Adrenal gland (tissue), 12 donors: ENCODE data around the gene ZNF217. TPM values are rescaled to one million over a fixed set of nuclear protein-coding genes. Genes with fewer than 3 reads are reported as not detected.
"Not testable (repeated sequence)": the region's sequence is repeated elsewhere in the genome, so short reads cannot be mapped to it uniquely, and the experiment has no call there.

Experiments used
- DNase-seq, 7 donors: peaks; one replicate each; pipeline ENCODE4 v3.0.0-alpha.2; 2019 to 2020
- H3K27ac ChIP-seq, 5 donors: fragments of 200-600 bp; sonication (generic) in 4 of 5; 1 replicate in 3 of 5; 2 replicates in 2 of 5; pipeline versions ENCODE4 v1.5.1 to v1.8.0; 2016 to 2020; ENCODE audit warnings: mild to moderate bottlenecking in 1 of 5
- H3K27me3 ChIP-seq: fragments of 200-600 bp; 2 replicates; pipeline ENCODE4 v1.8.0; 2021
- H3K36me3 ChIP-seq, 2 donors: fragments of 200-600 bp; replicated peaks in 1 of 2; 1 replicate in 1 of 2; 2 replicates in 1 of 2; pipeline versions ENCODE4 v1.5.1 to v1.8.0; 2018 to 2022
- H3K4me1 ChIP-seq, 2 donors: fragments of 200-600 bp; replicated peaks in 1 of 2; 1 replicate in 1 of 2; 2 replicates in 1 of 2; pipeline versions ENCODE4 v1.5.1 to v1.8.0; 2018 to 2021
- H3K4me3 ChIP-seq, 4 donors: fragments of 200-600 bp; sonication (generic) in 3 of 4; one replicate each; pipeline ENCODE4 v1.5.1; 2016 to 2018
- H3K9me3 ChIP-seq, 3 donors: fragments of 200-600 bp; sonication (generic) in 1 of 3; replicated peaks in 1 of 3; 1 replicate in 2 of 3; 2 replicates in 1 of 3; pipeline versions ENCODE4 v1.5.1 to v1.8.0; 2016 to 2021
- CTCF ChIP-seq, 6 experiments: fragments of 450-650 bp in 4 of 6; fragments of 200-600 bp in 2 of 6; sonication (generic) in 1 of 6; IDR thresholded peaks; 1 replicate in 5 of 6; 2 replicates in 1 of 6; pipeline versions ENCODE4 v1.5.1 to v1.8.0; 2016 to 2021; ENCODE audit warnings: antibody characterized with exemption in 6 of 6, mild to moderate bottlenecking in 2 of 6, moderate library complexity in 1 of 6
- POLR2A ChIP-seq, 2 donors: fragments of 450-650 bp; IDR thresholded peaks; one replicate each; pipeline ENCODE4 v1.6.1; 2017; ENCODE audit warnings: antibody characterized with exemption in 2 of 2, mild to moderate bottlenecking in 2 of 2, moderate library complexity in 1 of 2
- WGBS, 4 donors: extraction: QIAGEN DNeasy Blood & Tissue Kit in 2 of 4; methylation state at CpG; one replicate each; pipeline versions ENCODE4 v1.1.5 to v1.1.7; 2013 to 2017; 5-methylcytosine and 5-hydroxymethylcytosine counted together
- intact Hi-C, 2 donors: fragments of 100-400 bp; cut with DNase I; formaldehyde crosslinking; loops; one replicate each; pipeline versions ENCODE4 v1.14.1 to v1.15.0; 2022 to 2023
- polyA plus RNA-seq, 3 donors: library from polyadenylated mRNA; stranded (reverse); fragments of 200-250 nt in 2 of 3; fragments of 350-450 nt in 1 of 3; fragmentation: Illumina TruSeq in 1 of 3; extraction: RNeasy Lipid Tissue Mini Kit (QIAGEN cat#74804) in 1 of 3; gene quantifications; one replicate each; pipeline ENCODE4 v1.2.3, GENCODE V29; 2013 to 2014
- total RNA-seq, 9 donors: library from RNA; depleted of rRNA in 4 of 9; stranded (reverse); fragments of >200 nt in 4 of 9; fragments of 120-200 nt in 1 of 9; fragmentation: NEBNext Ultra II Directional in 1 of 9; extraction: Animal tissue kit (Norgen Biotek cat#: 25700) in 1 of 9; gene quantifications; one replicate each; pipeline versions ENCODE4 v1.1.0 to v1.2.4, GENCODE V29; 2013 to 2023
- donor health status: healthy with polysubstance abuse.
- donor health status: Bipolar disorder and iron deficiency.
- donor health status: DM: yes; HTN: yes; CAD: no.
- donor health status: DM: no; HTN: no; CAD: no.
- donor health status: DM: no; HTN: no; CAD: no.
- donor health status: DM: yes; HTN: yes; CAD: no.

ZNF217 gene
- total and polyA plus RNA-seq, 12 donors = 3.3 to 23.4 (median 11.8) TPM

DNA sequence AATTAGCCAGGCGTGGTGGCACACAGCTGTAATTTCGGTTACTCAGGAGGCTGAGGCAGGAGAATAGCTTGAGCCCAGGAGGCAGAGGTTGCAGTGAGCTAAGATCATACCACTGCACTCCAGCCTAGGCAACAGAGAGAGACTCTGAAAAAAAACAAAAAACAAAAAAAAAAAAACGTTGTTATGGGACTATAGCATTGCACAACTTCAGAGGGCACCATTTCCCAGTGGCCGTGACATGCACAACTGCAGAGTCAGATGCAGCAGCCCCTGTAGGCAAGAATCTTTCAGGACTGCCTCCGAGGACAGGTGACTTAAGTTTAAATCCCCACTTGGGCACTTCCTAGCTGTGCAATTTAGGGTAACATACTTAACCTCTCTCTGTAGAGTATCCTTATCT, 64.0 kb downstream of the ZNF217 start:
- H3K4me3 ChIP-seq = no peak overlapping the region
- intact Hi-C loops = no loop called here
- TF ChIP-seq CTCF (IDR thresholded peaks at IDR 0.05) = no peak
- no peak for TF ChIP-seq POLR2A (IDR thresholded peaks at IDR 0.05)

DNA sequence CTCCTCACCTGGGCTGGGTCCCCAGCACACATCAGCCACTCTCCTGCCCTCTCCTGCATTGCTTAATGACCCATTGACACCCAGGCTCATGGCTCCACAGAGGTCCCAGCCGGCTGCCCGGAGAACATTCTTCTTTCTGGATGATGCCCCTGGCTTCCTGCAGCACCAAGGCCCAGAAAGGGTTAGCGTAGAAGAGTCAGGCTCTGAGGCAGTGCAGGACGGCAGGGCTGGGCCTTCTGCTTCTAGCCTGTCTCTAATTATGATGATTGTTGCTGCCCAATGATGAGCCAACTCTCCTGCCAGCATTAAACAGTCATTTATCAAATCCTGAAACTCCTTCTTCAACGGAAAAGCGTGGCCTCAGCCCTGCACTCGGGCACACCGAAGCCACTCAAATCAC, 66.4 kb downstream of the ZNF217 start:
- no peak for DNase-seq
- 74 to 81% (median 76%) methylated on average over 5 to 8 of the region's 8 CpGs for WGBS, 4 donors
- intact Hi-C loops = no loop called here

More for the DNA sequence above, 64.0 kb downstream of the ZNF217 start:
- no peaks in the 10 kb centered on the region for H3K36me3 ChIP-seq
- no peaks in the 10 kb centered on the region for H3K9me3 ChIP-seq
- H3K4me1 ChIP-seq = no peaks in the 10 kb centered on the region
- DNase-seq = no peak
- no peaks in the 10 kb centered on the region for H3K27me3 ChIP-seq
- no peak overlapping the region for H3K27ac ChIP-seq
- 78 to 85% (median 81%) methylated on average over 5 of the region's 5 CpGs for WGBS, 4 donors

DNA sequence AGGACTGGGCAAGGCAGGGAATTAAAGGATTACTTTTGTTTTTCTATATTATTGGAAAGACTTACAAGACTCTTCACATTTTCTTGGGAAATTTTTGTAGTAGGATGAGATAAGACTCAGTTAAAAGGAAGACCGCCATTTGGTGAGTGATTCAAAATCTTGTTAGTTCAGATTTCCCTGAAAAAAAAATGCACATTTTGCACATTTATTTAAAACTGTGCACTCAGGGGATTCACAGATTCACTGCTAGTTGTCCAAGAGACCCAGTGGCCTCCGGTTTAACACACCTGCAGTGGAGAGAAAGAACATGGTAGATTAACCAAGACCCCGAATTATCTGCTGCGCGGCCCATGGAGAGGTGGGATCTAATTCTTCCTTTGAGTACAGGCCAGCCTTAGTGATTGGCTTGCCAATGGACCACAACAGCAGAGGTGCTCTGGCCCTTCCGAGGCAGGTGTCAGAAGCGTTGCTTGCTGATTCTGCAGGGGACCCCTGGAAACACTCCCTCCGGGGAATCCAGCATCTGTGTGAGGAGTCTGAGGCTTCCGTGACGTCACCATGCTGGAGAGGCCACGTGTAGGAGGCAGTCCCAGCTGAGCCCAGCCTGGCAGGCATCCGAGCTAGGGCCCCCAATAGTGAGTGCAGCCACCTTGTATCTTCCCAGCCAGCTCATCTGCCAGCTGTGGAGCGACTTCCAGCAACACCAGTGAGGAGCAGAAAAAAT, 68.9 kb downstream of the ZNF217 start:
- H3K4me1 ChIP-seq = no peaks in the 10 kb centered on the region
- H3K27ac ChIP-seq = no peak overlapping the region
- H3K9me3 ChIP-seq = no peaks in the 10 kb centered on the region
- H3K27me3 ChIP-seq = no peaks in the 10 kb centered on the region
- no peak for DNase-seq
- WGBS, 4 donors = 76 to 83% (median 80%) methylated on average over 7 to 13 of the region's 13 CpGs
- intact Hi-C loops = no loop called here
- H3K36me3 ChIP-seq = no peaks in the 10 kb centered on the region
- H3K4me3 ChIP-seq = no peak overlapping the region
- no peak for TF ChIP-seq CTCF (IDR thresholded peaks at IDR 0.05)

More for the DNA sequence above, 66.4 kb downstream of the ZNF217 start:
- no peaks in the 10 kb centered on the region for H3K4me1 ChIP-seq
- no peak overlapping the region for H3K4me3 ChIP-seq
- H3K27me3 ChIP-seq = no peaks in the 10 kb centered on the region
- TF ChIP-seq CTCF (IDR thresholded peaks at IDR 0.05) = no peak
- TF ChIP-seq POLR2A (IDR thresholded peaks at IDR 0.05) = no peak
- H3K36me3 ChIP-seq = no peaks in the 10 kb centered on the region
- H3K27ac ChIP-seq = no peak overlapping the region
- no peaks in the 10 kb centered on the region for H3K9me3 ChIP-seq

DNA sequence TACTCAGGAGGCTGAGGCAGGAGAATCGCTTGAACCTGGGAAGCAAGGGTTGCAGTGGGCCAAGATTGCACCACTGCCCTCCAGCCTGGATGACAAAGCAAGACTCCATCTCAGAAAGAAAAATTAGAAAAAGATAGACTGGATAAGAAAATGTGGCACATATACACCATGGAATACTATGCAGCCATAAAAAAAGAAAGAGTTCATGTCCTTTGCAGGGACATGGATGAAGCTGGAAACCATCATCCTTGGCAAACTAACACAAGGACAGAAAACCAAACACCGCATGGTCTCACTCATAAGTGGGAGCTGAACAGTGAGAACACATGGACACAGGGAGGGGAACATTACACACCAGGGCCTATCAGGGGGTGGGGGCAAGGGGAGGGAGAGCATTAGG, 70.0 kb downstream of the ZNF217 start:
- H3K27me3 ChIP-seq, H3K4me1 ChIP-seq, H3K4me3 ChIP-seq, H3K9me3 ChIP-seq, intact Hi-C loops, DNase-seq, H3K36me3 ChIP-seq, H3K27ac ChIP-seq: not testable (repeated sequence)
- WGBS, 4 donors = 86 to 99% (median 96%) methylated on average over 2 of the region's 2 CpGs

DNA sequence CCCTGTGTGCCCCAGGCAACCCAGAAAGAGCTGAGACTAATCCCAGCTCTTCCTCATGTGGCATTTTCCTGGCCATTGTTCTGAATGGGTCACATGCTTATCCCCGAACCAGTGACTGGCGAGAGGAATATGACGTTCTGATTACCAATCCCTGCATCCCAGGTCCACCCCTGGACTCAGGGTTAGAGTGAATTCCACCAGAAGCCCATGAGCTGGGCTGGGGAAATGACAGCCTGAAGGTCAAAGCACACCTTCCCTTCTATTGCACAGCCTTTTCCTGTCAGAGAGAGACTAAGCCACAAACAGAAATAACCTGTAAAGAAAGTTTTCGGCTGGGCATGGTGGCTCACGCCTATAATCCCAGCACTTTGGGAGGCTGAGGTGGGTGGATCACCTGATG, 70.9 kb downstream of the ZNF217 start:
- no peak overlapping the region for H3K4me3 ChIP-seq
- H3K4me1 ChIP-seq = no peaks in the 10 kb centered on the region
- DNase-seq = no peak
- no peak for TF ChIP-seq CTCF (IDR thresholded peaks at IDR 0.05)
- no peak for TF ChIP-seq POLR2A (IDR thresholded peaks at IDR 0.05)
- no peak overlapping the region for H3K27ac ChIP-seq
- no peaks in the 10 kb centered on the region for H3K9me3 ChIP-seq
- no peaks in the 10 kb centered on the region for H3K27me3 ChIP-seq
- intact Hi-C loops = no loop called here
- 57 to 78% (median 74%) methylated on average over 5 of the region's 5 CpGs for WGBS, 4 donors
- no peaks in the 10 kb centered on the region for H3K36me3 ChIP-seq
